ENCODE measurements around the gene PPP2R5A.

Gene PPP2R5A

GRCh38 chr1:212284744-212285684 is at the start of gene PPP2R5A:
Gene PPP2R5A, plus strand, starts transcription at chr1:212285410. Its CDS starts 701 bp downstream, at chr1:212286111.
- Histone ChIP-seq H3K27ac (ENCODE audit: low read depth, low read length) (peak within 1 kb of the TSS; percentile 88), H3K4me3 (ENCODE audit: insufficient read depth, low read length, poor library complexity, severe bottlenecking) (peak within 1 kb of the TSS; percentile 93), H3K4me2 (ENCODE audit: low read depth, low read length, poor library complexity, severe bottlenecking) (peak within 1 kb of the TSS; percentile 99), H4K20me1 (ENCODE audit: low read depth, low read length) (0 out of 2 replicates have a peak, but pooled peaks cover 4% of the 10 kb centered on the region), H3K79me2 (ENCODE audit: insufficient read depth, low read length) (peaks cover 39% of the 10 kb centered on the region), H2AFZ (ENCODE audit: low read depth, low read length, severe bottlenecking) (peak within 1 kb of the TSS; percentile 59), H3K9me3 (ENCODE audit: insufficient read depth, low read length) (no peaks in the 10 kb centered on the region), H3K9me2 (replicated peaks; ENCODE audit: insufficient read depth, low read length) (no peaks in the 10 kb centered on the region), H3K27me3 (ENCODE audit: low read length) (no peaks in the 10 kb centered on the region), H3K36me3 (ENCODE audit: low read length) (no peaks in the 10 kb centered on the region; the same call in 1 of the 2 replicates), H3F3A (ENCODE audit: insufficient read depth) (peaks cover 6% of the 10 kb centered on the region), H3K9ac (ENCODE audit: low read length) (peak within 1 kb of the TSS; percentile 83)
- TF ChIP-seq CTCF (IDR thresholded peaks at IDR 0.05; ENCODE audit: insufficient read depth, low read length, poor library complexity, severe bottlenecking) = peak; percentile 43
- TF ChIP-seq EZH2phosphoT487 (conservative IDR thresholded peaks at IDR 0.05; ENCODE audit: low read length) = no peak

GRCh38 chr1:212235857-212236256 is 49.4 kb upstream of the PPP2R5A start:
- Histone ChIP-seq H3K27ac (ENCODE audit: low read depth, low read length) (no peak overlapping the region), H3K9me2 (replicated peaks; ENCODE audit: insufficient read depth, low read length) (no peaks in the 10 kb centered on the region), H3K27me3 (ENCODE audit: low read length) (no peaks in the 10 kb centered on the region), H3F3A (ENCODE audit: insufficient read depth) (no peaks in the 10 kb centered on the region), H3K9me3 (ENCODE audit: insufficient read depth, low read length) (no peaks in the 10 kb centered on the region), H3K4me2 (ENCODE audit: low read depth, low read length, poor library complexity, severe bottlenecking) (no peak overlapping the region), H3K4me3 (ENCODE audit: insufficient read depth, low read length, poor library complexity, severe bottlenecking) (no peak overlapping the region), H3K79me2 (ENCODE audit: insufficient read depth, low read length) (no peaks in the 10 kb centered on the region), H3K36me3 (ENCODE audit: low read length) (no peaks in the 10 kb centered on the region), H4K20me1 (ENCODE audit: low read depth, low read length) (no peaks in the 10 kb centered on the region), H2AFZ (ENCODE audit: low read depth, low read length, severe bottlenecking) (no peak overlapping the region), H3K9ac (ENCODE audit: low read length) (no peak overlapping the region)
- TF ChIP-seq EZH2phosphoT487 (conservative IDR thresholded peaks at IDR 0.05; ENCODE audit: low read length) = no peak
- TF ChIP-seq CTCF (IDR thresholded peaks at IDR 0.05; ENCODE audit: insufficient read depth, low read length, poor library complexity, severe bottlenecking) = no peak

- Histone ChIP-seq H3K27ac (ENCODE audit: low read depth, low read length) (no peak overlapping the region), H4K20me1 (ENCODE audit: low read depth, low read length) (no peaks in the 10 kb centered on the region)
- TF ChIP-seq CTCF (IDR thresholded peaks at IDR 0.05; ENCODE audit: insufficient read depth, low read length, poor library complexity, severe bottlenecking) = no peak
- no peak for TF ChIP-seq EZH2phosphoT487 (conservative IDR thresholded peaks at IDR 0.05; ENCODE audit: low read length)
Measured at GRCh38 chr1:212236664-212237220, 48.5 kb upstream of the PPP2R5A start.

More at GRCh38 chr1:212236664-212237220, 48.5 kb upstream of the PPP2R5A start:
- no peaks in the 10 kb centered on the region for H3K36me3 ChIP-seq (ENCODE audit: low read length)
- H3K9me2 ChIP-seq (replicated peaks; ENCODE audit: insufficient read depth, low read length) = no peaks in the 10 kb centered on the region
- H3K4me3 ChIP-seq (ENCODE audit: insufficient read depth, low read length, poor library complexity, severe bottlenecking) = no peak overlapping the region
- H3K27me3 ChIP-seq (ENCODE audit: low read length) = no peaks in the 10 kb centered on the region
- H3K9ac ChIP-seq (ENCODE audit: low read length) = no peak overlapping the region
- H3F3A ChIP-seq (ENCODE audit: insufficient read depth) = no peaks in the 10 kb centered on the region
- H2AFZ ChIP-seq (ENCODE audit: low read depth, low read length, severe bottlenecking) = no peak overlapping the region
- no peaks in the 10 kb centered on the region for H3K79me2 ChIP-seq (ENCODE audit: insufficient read depth, low read length)
- H3K4me2 ChIP-seq (ENCODE audit: low read depth, low read length, poor library complexity, severe bottlenecking) = no peak overlapping the region
- no peaks in the 10 kb centered on the region for H3K9me3 ChIP-seq (ENCODE audit: insufficient read depth, low read length)

All from SU-DHL-6 (cell line).